HepG2 (cell line): ENCODE data around the gene SPDYE6. TPM values are rescaled to one million over a fixed set of nuclear protein-coding genes. Genes with fewer than 3 reads are reported as not detected.
A peak's percentile ranks its signal among the peaks of the same experiment; 100 is the strongest.
"Not testable (repeated sequence)": the region's sequence is repeated elsewhere in the genome, so short reads cannot be mapped to it uniquely, and the experiment has no call there.

Experiments
- CBX1 ChIP-seq: IDR thresholded peaks from one replicate; pipeline ENCODE4 v1.6.1; 2016; ENCODE audit warnings: antibody characterized with exemption, low read depth
- GATAD1 ChIP-seq: IDR thresholded peaks from 2 replicates; pipeline ENCODE4 v1.6.1; 2016; ENCODE audit warnings: missing genetic modification reagents, missing compliant biosample characterization
- HINFP ChIP-seq: sonication (generic); formaldehyde crosslinking; IDR thresholded peaks from 2 replicates; pipeline ENCODE4 v1.4.0; 2020; ENCODE audit warnings: low read depth, mild to moderate bottlenecking, missing genetic modification reagents
- HMGXB4 ChIP-seq, 2 experiments: sonication (generic) in 1 of 2; formaldehyde crosslinking in 1 of 2; IDR thresholded peaks; 2 replicates each; pipeline versions ENCODE4 v1.4.0 to v1.6.1; 2018 to 2020; ENCODE audit warnings: missing genetic modification reagents in 2 of 2, borderline replicate concordance in 1 of 2, low read depth in 1 of 2, mild to moderate bottlenecking in 1 of 2, missing biosample characterization in 1 of 2
- HOXA5 ChIP-seq: sonication (generic); formaldehyde crosslinking; IDR thresholded peaks from 2 replicates; pipeline ENCODE4 v1.4.0; 2020; ENCODE audit warnings: missing genetic modification reagents
- LCORL ChIP-seq, 2 experiments: fragments of 450-650 bp in 1 of 2; sonication (generic) in 1 of 2; formaldehyde crosslinking in 1 of 2; IDR thresholded peaks; 2 replicates each; pipeline versions ENCODE4 v1.5.0 to v1.6.1; 2017 to 2020; ENCODE audit warnings: antibody characterized with exemption in 1 of 2, missing genetic modification reagents in 1 of 2
- MXD4 ChIP-seq: IDR thresholded peaks from 2 replicates; pipeline ENCODE4 v1.6.1; 2016; ENCODE audit warnings: mild to moderate bottlenecking, missing biosample characterization, missing genetic modification reagents
- NAIF1 ChIP-seq: sonication (generic); formaldehyde crosslinking; IDR thresholded peaks from 2 replicates; pipeline ENCODE4 v1.5.0; 2020; ENCODE audit warnings: mild to moderate bottlenecking, missing genetic modification reagents, borderline replicate concordance
- ZBTB40 ChIP-seq, 2 experiments: fragments of 450-650 bp in 1 of 2; sonication (generic) in 1 of 2; formaldehyde crosslinking in 1 of 2; IDR thresholded peaks; 2 replicates each; pipeline versions ENCODE4 v1.6.1 to v1.8.0; 2016 to 2022; ENCODE audit warnings: antibody characterized with exemption in 1 of 2, mild to moderate bottlenecking in 1 of 2, missing genetic modification reagents in 1 of 2
- ZNF232 ChIP-seq: sonication (generic); formaldehyde crosslinking; IDR thresholded peaks from 2 replicates; pipeline ENCODE4 v1.4.0; 2020; ENCODE audit warnings: missing genetic modification reagents, borderline replicate concordance
- ZNF784 ChIP-seq: sonication (generic); formaldehyde crosslinking; IDR thresholded peaks from 2 replicates; pipeline ENCODE4 v1.5.1; 2020; ENCODE audit warnings: missing genetic modification reagents, mild to moderate bottlenecking, borderline replicate concordance
- ZNF792 ChIP-seq: IDR thresholded peaks from 2 replicates; pipeline ENCODE4 v1.6.1; 2016
- polyA plus RNA-seq, 8 experiments: library from polyadenylated mRNA; depleted of rRNA in 3 of 8; stranded (reverse) in 7 of 8; unstranded in 1 of 8; fragments of >200 nt; fragmentation: Illumina TruSeq in 4 of 8; extraction: Trizol in 4 of 8; gene quantifications; 2 replicates each; pipeline versions ENCODE4 v1.2.1 to v1.2.3, GENCODE V29; 2011 to 2016; ENCODE audit warnings: low read depth in 4 of 8, missing spikeins in 1 of 8, mixed read lengths in 1 of 8; ENCODE audit not compliant: insufficient read depth in 1 of 8
- total RNA-seq, 5 experiments: library from RNA; depleted of rRNA; stranded (reverse); fragments of >200 nt; fragmentation: Illumina TruSeq; extraction: Trizol; gene quantifications; 2 replicates each; pipeline ENCODE4 v1.2.3, GENCODE V29; 2016; ENCODE audit warnings: low read depth in 1 of 5
- TF ChIP-seq, protein P1 (sequence below): IDR thresholded peaks from 2 replicates; pipeline ENCODE4 v1.6.1; 2016; ENCODE audit warnings: missing genetic modification reagents, missing compliant biosample characterization

The SPDYE6 gene
- total and polyA plus RNA-seq, 2 of the 13 experiments (the other 11 are each of a cell fraction or from before 2014, with no cell fraction given), result 0.07 TPM; not detected in 1

- TF ChIP-seq MXD4 (CRISPR knock-in tag) (peak; percentile 74), NAIF1 (CRISPR knock-in tag) (peak; percentile 58; the same call in 1 of the 2 replicates), CBX1 (peak; percentile 54), ZNF792 (CRISPR knock-in tag) (peak; percentile 41; the same call in 1 of the 2 replicates), HINFP (CRISPR knock-in tag) (peak; percentile 82), HMGXB4 (CRISPR knock-in tag; IDR thresholded peaks at IDR 0.05; ENCODE audit: borderline replicate concordance in 1 of 2, low read depth in 1 of 2) (peak; percentile 80 to 90), ZNF784 (CRISPR knock-in tag) (peak; percentile 32; the same call in 1 of the 2 replicates), ZNF232 (CRISPR knock-in tag) (0 out of 2 replicates have a peak, but pooled peaks have one; percentile 16), HOXA5 (CRISPR knock-in tag) (peak; percentile 43; the same call in 1 of the 2 replicates), GATAD1 (CRISPR knock-in tag) (peak; percentile 85), LCORL (CRISPR knock-in tag; IDR thresholded peaks at IDR 0.05) (peak; percentile 53; the same call in 1 of the 2 replicates), ZBTB40 (CRISPR knock-in tag; IDR thresholded peaks at IDR 0.05) (peak; percentile 68)
- TF ChIP-seq, protein P1, sequence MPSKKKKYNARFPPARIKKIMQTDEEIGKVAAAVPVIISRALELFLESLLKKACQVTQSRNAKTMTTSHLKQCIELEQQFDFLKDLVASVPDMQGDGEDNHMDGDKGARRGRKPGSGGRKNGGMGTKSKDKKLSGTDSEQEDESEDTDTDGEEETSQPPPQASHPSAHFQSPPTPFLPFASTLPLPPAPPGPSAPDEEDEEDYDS (CRISPR knock-in tag), result peak; percentile 72
- TF ChIP-seq LCORL, ZBTB40 (IDR thresholded peaks at IDR 0.05): not testable (repeated sequence)
Observed at GRCh38 chr7:102363549-102364393, 7.5 kb upstream of the SPDYE6 start (continued).
